ENCODE data around the gene PADI4. TPM values are rescaled to one million over a fixed set of nuclear protein-coding genes. Genes with fewer than 3 reads are reported as not detected.

PADI4 gene, protein sequence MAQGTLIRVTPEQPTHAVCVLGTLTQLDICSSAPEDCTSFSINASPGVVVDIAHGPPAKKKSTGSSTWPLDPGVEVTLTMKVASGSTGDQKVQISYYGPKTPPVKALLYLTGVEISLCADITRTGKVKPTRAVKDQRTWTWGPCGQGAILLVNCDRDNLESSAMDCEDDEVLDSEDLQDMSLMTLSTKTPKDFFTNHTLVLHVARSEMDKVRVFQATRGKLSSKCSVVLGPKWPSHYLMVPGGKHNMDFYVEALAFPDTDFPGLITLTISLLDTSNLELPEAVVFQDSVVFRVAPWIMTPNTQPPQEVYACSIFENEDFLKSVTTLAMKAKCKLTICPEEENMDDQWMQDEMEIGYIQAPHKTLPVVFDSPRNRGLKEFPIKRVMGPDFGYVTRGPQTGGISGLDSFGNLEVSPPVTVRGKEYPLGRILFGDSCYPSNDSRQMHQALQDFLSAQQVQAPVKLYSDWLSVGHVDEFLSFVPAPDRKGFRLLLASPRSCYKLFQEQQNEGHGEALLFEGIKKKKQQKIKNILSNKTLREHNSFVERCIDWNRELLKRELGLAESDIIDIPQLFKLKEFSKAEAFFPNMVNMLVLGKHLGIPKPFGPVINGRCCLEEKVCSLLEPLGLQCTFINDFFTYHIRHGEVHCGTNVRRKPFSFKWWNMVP
- under 1 TPM in 1 of 2 experiments, not detected in 1; 0.14 TPM for total RNA-seq
- polyA plus RNA-seq = under 1 TPM in 1 of 2 donors, not detected in 1; 0.08 TPM

DNA sequence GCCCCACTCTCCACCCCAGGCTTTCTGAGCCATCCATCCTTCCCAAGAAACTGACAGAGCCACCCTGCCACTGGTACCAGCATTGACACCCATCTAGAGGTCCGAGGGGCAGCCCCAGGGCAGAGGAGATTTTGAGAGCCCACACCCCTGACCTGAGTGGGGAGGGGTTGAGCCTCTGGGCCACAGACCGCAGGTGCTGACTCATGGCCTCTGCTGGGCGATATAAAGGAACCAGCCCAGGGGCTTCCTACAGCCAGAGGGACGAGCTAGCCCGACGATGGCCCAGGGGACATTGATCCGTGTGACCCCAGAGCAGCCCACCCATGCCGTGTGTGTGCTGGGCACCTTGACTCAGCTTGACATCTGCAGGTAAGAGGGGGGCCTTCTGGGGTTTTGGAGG, at the start of gene PADI4:
PADI4 (plus strand) TSS at position 252 of the 400 bp plus-strand sequence; CDS start at position 278, 26 bp downstream.
- Mint-ChIP-seq H3K4me1 (peaks cover 4 to 8% (median 6%) of the 10 kb centered on the region in 4 donors), H3K4me3 (no peak within 1 kb of the TSS), H3K27ac (no peak within 1 kb of the TSS), H3K27me3 (peaks cover 30 to 34% of the 10 kb centered on the region in 2 donors), H3K36me3 (no peaks in the 10 kb centered on the region), H3K9me3 (peaks cover 0 to 2% (median under 1%) of the 10 kb centered on the region in 8 donors)
- Histone ChIP-seq H3K27me3 (ENCODE audit: insufficient read depth, low read length) (no peaks in the 10 kb centered on the region), H3K27ac (ENCODE audit: low read depth, low read length) (no peak within 1 kb of the TSS), H3K9me3 (ENCODE audit: control insufficient read depth in 1 of 2, low read length in 2 of 2) (no peaks in the 10 kb centered on the region), H3K4me3 (ENCODE audit: low read length in 2 of 2) (no peak within 1 kb of the TSS), H3K36me3 (ENCODE audit: insufficient read depth, low read length) (no peaks in the 10 kb centered on the region), H3K4me1 (ENCODE audit: insufficient read depth, low read length) (peaks cover 4% of the 10 kb centered on the region)
- intact Hi-C loops (cut with micrococcal nuclease) = no loop called here
- ChIA-PET POLR2A (ENCODE audit: partially characterized antibody) (no interaction called here), CTCF (ENCODE audit: partially characterized antibody) (no interaction called here)
- DNase-seq = no peak

DNA sequence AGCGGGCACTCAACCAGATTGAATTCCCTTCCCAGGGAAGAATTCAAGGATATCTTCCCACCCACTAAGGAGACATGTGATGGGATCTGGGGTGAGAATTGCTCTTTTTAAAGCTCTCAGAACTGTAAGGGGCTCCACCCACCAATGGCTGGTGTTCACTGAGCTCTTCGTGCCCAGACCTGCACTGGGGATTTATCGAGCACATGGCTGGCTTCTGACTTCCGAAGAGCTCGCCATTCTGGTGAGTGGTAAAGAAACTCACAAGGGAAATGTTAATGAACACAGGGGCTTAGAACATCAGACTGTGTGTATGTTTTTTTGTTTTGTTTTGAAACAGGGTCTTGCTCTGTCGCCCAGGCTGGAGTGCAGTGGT, 49.3 kb upstream of the PADI4 start:
- Histone ChIP-seq H3K27ac (ENCODE audit: low read depth, low read length) (no peak overlapping the region), H3K36me3 (ENCODE audit: insufficient read depth, low read length) (no peaks in the 10 kb centered on the region), H3K4me1 (ENCODE audit: insufficient read depth, low read length) (no peaks in the 10 kb centered on the region), H3K27me3 (ENCODE audit: insufficient read depth, low read length) (no peaks in the 10 kb centered on the region), H3K9me3 (ENCODE audit: control insufficient read depth in 1 of 2, low read length in 2 of 2) (no peaks in the 10 kb centered on the region), H3K4me3 (ENCODE audit: low read length in 2 of 2) (no peak overlapping the region)
- ChIA-PET POLR2A (ENCODE audit: partially characterized antibody) (no interaction called here), CTCF (ENCODE audit: partially characterized antibody) (interaction anchor here (1.7 kb wide), 1 partner anchor 22 kb away, joined by 8 read pairs; no protein-coding TSS in a partner anchor)
- Mint-ChIP-seq H3K4me1 (no peaks in the 10 kb centered on the region), H3K27ac (no peak overlapping the region), H3K9me3 (peaks cover 0 to 3% (median 0%) of the 10 kb centered on the region in 8 donors), H3K4me3 (no peak overlapping the region), H3K27me3 (peaks cover 7 to 9% of the 10 kb centered on the region in 2 donors), H3K36me3 (no peaks in the 10 kb centered on the region)
- DNase-seq = no peak
- intact Hi-C loops (cut with micrococcal nuclease) = no loop called here

DNA sequence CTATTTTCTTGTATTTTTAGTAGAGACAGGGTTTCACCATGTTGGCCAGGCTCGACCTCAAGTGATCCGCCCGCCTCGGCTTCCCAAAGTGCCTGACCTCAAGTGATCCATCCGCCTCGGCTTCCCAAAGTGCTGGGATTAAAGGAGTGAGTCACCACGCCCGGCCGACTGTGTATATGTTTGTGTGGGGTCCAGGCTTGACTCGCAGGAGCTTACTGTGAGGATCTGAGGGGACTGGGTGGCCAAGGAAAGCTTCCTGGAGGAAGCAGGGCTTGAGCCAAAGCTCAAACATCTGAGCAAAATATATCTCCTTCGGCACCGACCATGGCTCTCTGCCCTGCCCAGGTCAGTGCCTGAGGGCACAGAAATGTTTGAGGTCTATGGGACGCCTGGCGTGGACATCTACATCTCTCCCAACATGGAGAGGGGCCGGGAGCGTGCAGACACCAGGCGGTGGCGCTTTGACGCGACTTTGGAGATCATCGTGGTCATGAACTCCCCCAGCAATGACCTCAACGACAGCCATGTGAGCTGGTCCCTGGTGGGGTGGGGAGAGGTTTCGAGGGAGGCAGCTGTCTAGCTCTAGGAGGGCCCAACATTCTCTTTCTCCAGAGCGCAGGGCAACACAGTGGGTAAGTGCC, 48.6 kb upstream of the PADI4 start:
- H3K4me3 Mint-ChIP-seq = no peak overlapping the region
- no peaks in the 10 kb centered on the region for H3K9me3 ChIP-seq (ENCODE audit: control insufficient read depth in 1 of 2, low read length in 2 of 2)
- H3K4me3 ChIP-seq (ENCODE audit: low read length in 2 of 2) = no peak overlapping the region
- H3K27me3 ChIP-seq (ENCODE audit: insufficient read depth, low read length) = no peaks in the 10 kb centered on the region
- H3K4me1 Mint-ChIP-seq = no peaks in the 10 kb centered on the region
- CTCF ChIA-PET (ENCODE audit: partially characterized antibody) = interaction anchor here (1.7 kb wide), 1 partner anchor 22 kb away, joined by 8 read pairs; no protein-coding TSS in a partner anchor
- intact Hi-C loops (cut with micrococcal nuclease) = no loop called here
- H3K27ac ChIP-seq (ENCODE audit: low read depth, low read length) = no peak overlapping the region
- H3K36me3 Mint-ChIP-seq = no peaks in the 10 kb centered on the region
- POLR2A ChIA-PET (ENCODE audit: partially characterized antibody) = no interaction called here
- H3K27me3 Mint-ChIP-seq = peaks cover 7 to 9% of the 10 kb centered on the region in 2 donors
- H3K36me3 ChIP-seq (ENCODE audit: insufficient read depth, low read length) = no peaks in the 10 kb centered on the region
- no peak overlapping the region for H3K27ac Mint-ChIP-seq
- H3K4me1 ChIP-seq (ENCODE audit: insufficient read depth, low read length) = no peaks in the 10 kb centered on the region
- no peak for DNase-seq
- peaks cover 0 to 3% (median 0%) of the 10 kb centered on the region in 8 donors for H3K9me3 Mint-ChIP-seq

DNA sequence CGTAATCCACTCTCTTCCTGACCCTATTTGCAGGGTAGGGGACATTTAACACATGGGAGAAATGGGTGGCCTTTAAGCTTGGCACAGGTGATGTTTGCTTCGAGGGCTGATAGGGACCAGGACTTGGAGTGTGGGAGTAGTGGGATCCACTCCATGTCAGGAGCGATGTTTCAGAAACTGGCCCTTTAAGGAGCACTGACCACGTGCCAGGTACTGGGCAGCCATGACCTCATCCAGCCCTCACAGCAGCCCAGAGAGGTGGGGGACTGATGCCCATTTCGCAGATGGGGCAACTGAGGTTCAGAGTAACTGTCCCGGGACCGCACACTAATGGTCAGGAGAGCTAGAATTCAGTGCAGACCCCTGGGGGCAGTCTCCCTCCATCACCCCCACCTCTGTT, 47.7 kb upstream of the PADI4 start:
- Histone ChIP-seq H3K9me3 (ENCODE audit: control insufficient read depth in 1 of 2, low read length in 2 of 2) (no peaks in the 10 kb centered on the region), H3K4me1 (ENCODE audit: insufficient read depth, low read length) (no peaks in the 10 kb centered on the region), H3K4me3 (ENCODE audit: low read length in 2 of 2) (no peak overlapping the region), H3K27me3 (ENCODE audit: insufficient read depth, low read length) (no peaks in the 10 kb centered on the region), H3K27ac (ENCODE audit: low read depth, low read length) (no peak overlapping the region), H3K36me3 (ENCODE audit: insufficient read depth, low read length) (no peaks in the 10 kb centered on the region)
- H3K9me3 Mint-ChIP-seq = peaks cover 0 to 3% (median 0%) of the 10 kb centered on the region in 8 donors
- H3K4me3 Mint-ChIP-seq = no peak overlapping the region
- H3K36me3 Mint-ChIP-seq = no peaks in the 10 kb centered on the region
- ChIA-PET POLR2A (ENCODE audit: partially characterized antibody) (no interaction called here), CTCF (ENCODE audit: partially characterized antibody) (no interaction called here)
- no peak for DNase-seq
- H3K27me3 Mint-ChIP-seq = peaks cover 7 to 9% of the 10 kb centered on the region in 2 donors
- intact Hi-C loops (cut with micrococcal nuclease) = no loop called here
- no peaks in the 10 kb centered on the region for H3K4me1 Mint-ChIP-seq
- no peak overlapping the region for H3K27ac Mint-ChIP-seq

DNA sequence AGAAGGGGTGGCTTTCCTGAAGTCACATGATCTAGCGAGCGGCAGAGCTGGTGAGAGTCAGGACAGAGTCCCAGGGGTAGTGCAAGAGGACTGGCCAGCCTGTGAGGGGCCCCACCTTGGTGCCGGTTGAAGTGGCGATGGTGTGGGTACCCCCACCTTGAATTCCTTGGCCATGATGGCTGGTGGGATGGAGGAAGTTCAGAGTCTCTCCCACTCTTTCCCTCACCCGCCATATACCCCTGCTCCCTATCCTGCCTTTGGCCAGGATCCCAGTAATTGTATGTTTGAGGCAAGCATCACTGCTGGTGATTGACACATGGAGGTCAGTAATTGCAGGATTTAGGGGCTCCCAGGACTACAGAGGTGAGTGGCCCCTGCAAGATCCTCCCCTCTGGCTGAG, 47.3 kb upstream of the PADI4 start:
- H3K36me3 Mint-ChIP-seq = no peaks in the 10 kb centered on the region
- no peak overlapping the region for H3K27ac ChIP-seq (ENCODE audit: low read depth, low read length)
- H3K9me3 Mint-ChIP-seq = peaks cover 0 to 3% (median 0%) of the 10 kb centered on the region in 8 donors
- intact Hi-C loops (cut with micrococcal nuclease) = no loop called here
- no peaks in the 10 kb centered on the region for H3K27me3 ChIP-seq (ENCODE audit: insufficient read depth, low read length)
- no peaks in the 10 kb centered on the region for H3K9me3 ChIP-seq (ENCODE audit: control insufficient read depth in 1 of 2, low read length in 2 of 2)
- peaks cover 6 to 7% of the 10 kb centered on the region in 2 donors for H3K27me3 Mint-ChIP-seq
- H3K4me3 Mint-ChIP-seq = no peak overlapping the region
- H3K27ac Mint-ChIP-seq = no peak overlapping the region
- POLR2A ChIA-PET (ENCODE audit: partially characterized antibody) = no interaction called here
- no peak for DNase-seq
- no peaks in the 10 kb centered on the region for H3K4me1 Mint-ChIP-seq
- no peaks in the 10 kb centered on the region for H3K4me1 ChIP-seq (ENCODE audit: insufficient read depth, low read length)
- H3K4me3 ChIP-seq (ENCODE audit: low read length in 2 of 2) = no peak overlapping the region
- H3K36me3 ChIP-seq (ENCODE audit: insufficient read depth, low read length) = no peaks in the 10 kb centered on the region
- CTCF ChIA-PET (ENCODE audit: partially characterized antibody) = no interaction called here

DNA sequence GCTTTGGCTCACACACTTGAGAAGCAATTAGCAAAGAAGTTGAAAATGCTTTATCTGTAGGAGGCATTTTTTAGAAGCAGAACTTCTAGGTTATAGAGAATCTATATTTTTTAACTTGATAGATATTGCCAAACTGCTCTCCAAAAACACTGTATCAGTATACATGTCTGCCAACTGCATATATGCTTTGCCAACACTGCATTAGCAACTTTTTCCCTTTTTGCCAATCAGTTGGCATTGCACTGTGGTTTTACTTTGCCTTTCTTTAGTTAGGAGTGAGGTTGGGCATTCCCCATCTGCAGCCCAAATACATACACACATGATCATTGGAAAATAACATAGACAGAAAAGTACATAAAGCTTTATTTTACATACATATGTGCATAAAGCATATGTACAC, 44.1 kb upstream of the PADI4 start:
- POLR2A ChIA-PET (ENCODE audit: partially characterized antibody) = no interaction called here
- peaks cover 0 to 3% (median 0%) of the 10 kb centered on the region in 8 donors for H3K9me3 Mint-ChIP-seq
- H3K4me3 Mint-ChIP-seq = no peak overlapping the region
- Histone ChIP-seq H3K36me3 (ENCODE audit: insufficient read depth, low read length) (no peaks in the 10 kb centered on the region), H3K9me3 (ENCODE audit: control insufficient read depth in 1 of 2, low read length in 2 of 2) (no peaks in the 10 kb centered on the region), H3K27ac (ENCODE audit: low read depth, low read length) (no peak overlapping the region), H3K4me3 (ENCODE audit: low read length in 2 of 2) (no peak overlapping the region), H3K4me1 (ENCODE audit: insufficient read depth, low read length) (no peaks in the 10 kb centered on the region), H3K27me3 (ENCODE audit: insufficient read depth, low read length) (no peaks in the 10 kb centered on the region)
- CTCF ChIA-PET (ENCODE audit: partially characterized antibody) = interaction anchor here (1.2 kb wide), 1 partner anchor 138 kb away, joined by 3 read pairs; no protein-coding TSS in a partner anchor
- no peak overlapping the region for H3K27ac Mint-ChIP-seq
- no peaks in the 10 kb centered on the region for H3K36me3 Mint-ChIP-seq
- intact Hi-C loops (cut with micrococcal nuclease) = no loop called here
- no peak for DNase-seq
- H3K27me3 Mint-ChIP-seq = peaks cover 0 to 4% of the 10 kb centered on the region in 2 donors
- H3K4me1 Mint-ChIP-seq = no peaks in the 10 kb centered on the region

DNA sequence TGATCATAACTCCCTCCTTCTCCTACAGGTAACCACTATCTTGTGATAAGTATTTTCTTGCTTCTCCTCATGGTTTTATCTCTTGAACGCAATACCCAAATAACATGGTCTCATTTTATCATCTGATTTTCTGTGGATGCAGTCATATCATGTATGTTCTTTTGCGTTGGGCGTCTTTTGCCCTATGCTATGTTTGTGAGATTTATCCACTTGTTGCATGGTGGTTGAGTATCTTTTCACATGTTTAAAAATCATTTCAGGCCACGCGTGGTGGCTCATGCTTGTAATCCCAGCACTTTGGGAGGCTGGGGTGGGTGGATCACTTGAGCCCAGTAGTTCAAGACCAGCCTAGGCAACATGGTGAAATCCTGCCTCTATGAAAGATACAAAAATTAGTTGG, 43.5 kb upstream of the PADI4 start:
- ChIA-PET CTCF (ENCODE audit: partially characterized antibody) (no interaction called here), POLR2A (ENCODE audit: partially characterized antibody) (no interaction called here)
- no peaks in the 10 kb centered on the region for H3K9me3 ChIP-seq (ENCODE audit: control insufficient read depth in 1 of 2, low read length in 2 of 2)
- H3K27me3 ChIP-seq (ENCODE audit: insufficient read depth, low read length) = no peaks in the 10 kb centered on the region
- no peak for DNase-seq
- no peak overlapping the region for H3K4me3 Mint-ChIP-seq
- H3K36me3 Mint-ChIP-seq = no peaks in the 10 kb centered on the region
- H3K36me3 ChIP-seq (ENCODE audit: insufficient read depth, low read length) = no peaks in the 10 kb centered on the region
- H3K27me3 Mint-ChIP-seq = peaks cover 0 to 4% of the 10 kb centered on the region in 2 donors
- H3K27ac Mint-ChIP-seq = no peak overlapping the region
- no peak overlapping the region for H3K27ac ChIP-seq (ENCODE audit: low read depth, low read length)
- intact Hi-C loops (cut with micrococcal nuclease) = no loop called here
- H3K4me3 ChIP-seq (ENCODE audit: low read length in 2 of 2) = no peak overlapping the region
- H3K4me1 Mint-ChIP-seq = no peaks in the 10 kb centered on the region
- H3K9me3 Mint-ChIP-seq = peaks cover 0 to 3% (median 0%) of the 10 kb centered on the region in 8 donors
- H3K4me1 ChIP-seq (ENCODE audit: insufficient read depth, low read length) = no peaks in the 10 kb centered on the region
